GM12878 (cell line): Measurements from ENCODE around the gene CIB2. TPM values are rescaled to one million over a fixed set of nuclear protein-coding genes. Genes with fewer than 3 reads are reported as not detected.

Experiments used
- ATAC-seq: fragments of 200-7000 bp; cut with Tn5 transposase; 3 replicates; pipeline ENCODE4 v1.9.1; 2020; ENCODE audit warnings: mild to moderate bottlenecking, moderate library complexity
- BruUV-seq: library from RNA; stranded (reverse); fragments of 400-500 nt; replicated peaks from 2 replicates; lab custom pipeline; 2021; lab: Mats Ljungman, UMichigan
- CTCF ChIA-PET: fragments of 300-600 bp; sonication (Branson Sonifier 250); formaldehyde crosslinking; extraction: SDS; loops from one replicate; lab custom pipeline; 2021; ENCODE audit warnings: inconsistent platforms; lab: Yijun Ruan, JAX
- POLR2A ChIA-PET: fragments of 350-600 bp; formaldehyde crosslinking; extraction: SDS; loops from one replicate; lab custom pipeline; 2021; ENCODE audit warnings: inconsistent platforms; lab: Charles Lee
- RAD21 ChIA-PET: fragments of 300-600 bp; sonication (Branson Sonifier 250); formaldehyde crosslinking; loops from one replicate; lab custom pipeline; 2023; ENCODE audit warnings: antibody characterized with exemption; ENCODE audit not compliant: unreplicated experiment; lab: Charles Lee
- SMC1A ChIA-PET: fragments of 300-600 bp; sonication (Branson Sonifier 250); formaldehyde crosslinking; loops from one replicate; lab custom pipeline; 2023; ENCODE audit not compliant: unreplicated experiment, uncharacterized antibody; lab: Charles Lee
- DNase-seq: peaks from one replicate; pipeline ENCODE4 v3.0.0-alpha.2; 2011; ENCODE audit warnings: low read depth, low spot score
- FAIRE-seq: peaks from 3 replicates; lab custom pipeline; 2011; peaks lifted over from hg19 to GRCh38; lab: Jason Lieb, UNC
- H2AFZ ChIP-seq: 2 replicates; pipeline ENCODE4 v1.6.0; 2011; ENCODE audit warnings: low read depth, low read length, control low read depth; ENCODE audit not compliant: control insufficient read depth
- H3K27ac ChIP-seq: 2 replicates; pipeline ENCODE4 v1.5.1; 2011; ENCODE audit warnings: control low read depth; ENCODE audit not compliant: control insufficient read depth, insufficient read depth
- H3K27me3 ChIP-seq, 2 experiments: replicated peaks in 1 of 2; 2 replicates each; pipeline versions ENCODE4 v1.6.0 to v1.6.1; 2011; ENCODE audit warnings: low read length in 1 of 2; ENCODE audit not compliant: control insufficient read depth in 2 of 2, insufficient read depth in 2 of 2
- H3K36me3 ChIP-seq, 2 experiments: 2 replicates each; pipeline ENCODE4 v1.5.1; 2011; ENCODE audit warnings: low read length in 1 of 2; ENCODE audit not compliant: control insufficient read depth in 2 of 2, insufficient read depth in 2 of 2
- H3K4me1 ChIP-seq: 2 replicates; pipeline ENCODE4 v1.6.1; 2011; ENCODE audit warnings: mild to moderate bottlenecking, low read length, moderate library complexity, mixed read lengths; ENCODE audit not compliant: control insufficient read depth, insufficient read depth
- H3K4me2 ChIP-seq: 2 replicates; pipeline ENCODE4 v1.6.0; 2011; ENCODE audit warnings: control low read depth; ENCODE audit not compliant: control insufficient read depth, insufficient read depth
- H3K4me3 ChIP-seq: fragments of 200-600 bp; sonication (generic); 2 replicates; pipeline ENCODE4 v1.5.1; 2016
- H3K79me2 ChIP-seq: 2 replicates; pipeline ENCODE4 v1.6.0; 2011; ENCODE audit warnings: low read length; ENCODE audit not compliant: control insufficient read depth, insufficient read depth
- H3K9ac ChIP-seq: 2 replicates; pipeline ENCODE4 v1.8.0; 2011; ENCODE audit warnings: low read length, control low read depth, mixed read lengths; ENCODE audit not compliant: control insufficient read depth, insufficient read depth
- H3K9me3 ChIP-seq: replicated peaks from 3 replicates; pipeline ENCODE4 v1.5.1; 2011; ENCODE audit warnings: mild to moderate bottlenecking, low read length; ENCODE audit not compliant: control insufficient read depth, insufficient read depth
- H4K20me1 ChIP-seq: 2 replicates; pipeline ENCODE4 v1.6.0; 2011; ENCODE audit not compliant: control insufficient read depth, insufficient read depth
- FOXK2 ChIP-seq: fragments of 450-650 bp; IDR thresholded peaks from 2 replicates; pipeline ENCODE4 v1.6.1; 2017; ENCODE audit warnings: mild to moderate bottlenecking, moderate library complexity
- TARDBP ChIP-seq: IDR thresholded peaks from 2 replicates; pipeline ENCODE4 v1.6.1; 2016; ENCODE audit warnings: borderline replicate concordance
- WGBS: methylation state at CpG from one replicate; pipeline ENCODE4 v1.1.6; 2016; ENCODE audit warnings: low lambda C conversion rate; ENCODE audit not compliant: insufficient replicate concordance, insufficient coverage; ENCODE audit errors: missing lambda C conversion rate; 5-methylcytosine and 5-hydroxymethylcytosine counted together
- in situ Hi-C: fragments of 300-500 bp; cut with MboI; formaldehyde crosslinking; loops from 9 replicates; pipeline ENCODE4 v1.14.3; 2018; ENCODE audit warnings: mixed read lengths
- intact Hi-C: fragments of 100-400 bp; cut with micrococcal nuclease; formaldehyde crosslinking; loops from one replicate; pipeline ENCODE4 v1.14.2; 2022; ENCODE audit not compliant: unreplicated experiment
- polyA plus RNA-seq, 11 experiments: library from polyadenylated mRNA; depleted of rRNA in 4 of 11; unstranded in 6 of 11; stranded (reverse) in 5 of 11; fragments of >200 nt; fragmentation: Nextera tagmentation in 4 of 11; fragmentation: Illumina TruSeq in 1 of 11; extraction: Ambion mirVana in 4 of 11; extraction: Trizol in 1 of 11; gene quantifications; 1 replicate in 1 of 11; 2 replicates in 10 of 11; pipeline versions ENCODE4 v1.2.1 to v1.2.3, GENCODE V29; 2011 to 2016; ENCODE audit warnings: inconsistent platforms in 2 of 11, missing spikeins in 2 of 11, low read depth in 1 of 11
- total RNA-seq, 4 experiments: library from RNA; depleted of rRNA in 3 of 4; stranded (reverse); fragments of >200 nt in 3 of 4; fragmentation: Illumina TruSeq in 1 of 4; extraction: Trizol in 1 of 4; gene quantifications; 2 replicates each; pipeline versions ENCODE4 v1.2.1 to v1.2.3, GENCODE V29; 2013 to 2021
- TF ChIP-seq, protein P1 (sequence below): fragments of 450-650 bp; IDR thresholded peaks from 2 replicates; pipeline ENCODE4 v1.6.1; 2016; ENCODE audit warnings: mild to moderate bottlenecking

The CIB2 gene
- total and polyA plus RNA-seq, 10 of the 15 experiments (the other 5 are each of a cell fraction or from before 2014, with no cell fraction given) = 0.56 to 12.1 (median 7.1) TPM

DNA sequence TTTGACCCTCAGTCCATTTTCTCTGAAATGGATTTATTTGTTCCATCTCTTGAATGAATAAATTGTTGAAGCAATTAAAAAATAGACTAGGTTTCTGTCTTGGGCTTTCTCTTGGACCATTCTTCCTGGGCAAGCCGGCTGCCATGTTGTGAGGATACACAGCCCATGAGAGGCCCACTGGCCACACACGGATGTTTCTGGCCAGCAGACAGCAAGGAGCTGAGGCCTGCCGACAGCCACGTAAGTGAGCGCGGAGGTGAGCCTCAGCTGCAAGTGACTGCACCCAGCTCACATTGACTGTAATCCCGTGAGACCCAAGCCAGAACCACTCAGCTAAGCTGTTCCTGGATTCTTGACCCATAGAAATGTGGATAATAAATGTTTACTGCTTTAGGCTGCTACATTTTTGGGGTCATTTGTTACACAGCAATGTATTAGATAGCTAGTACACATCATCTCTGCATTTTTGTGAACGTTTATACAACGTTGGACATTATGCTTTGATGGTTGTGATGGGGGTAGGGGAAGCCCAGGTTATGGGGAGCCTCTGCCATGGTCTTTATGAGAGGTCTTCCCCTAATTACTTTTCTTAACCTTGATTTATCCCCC is 40.7 kb upstream of the CIB2 start:
- peak overlapping the region; percentile 88 for H3K27ac ChIP-seq
- RAD21 ChIA-PET = interaction anchor here (0.9 to 7.0 kb wide), 5 partner anchors 16 to 68 kb away, joined by 4 to 53 read pairs (median 9); partner anchors contain the start of genes CIB2 and IDH3A
- no peaks in the 10 kb centered on the region for H4K20me1 ChIP-seq
- H3K9ac ChIP-seq = peak overlapping the region; percentile 24
- peak overlapping the region; percentile 88 for H3K4me2 ChIP-seq
- no TSS peak for BruUV-seq
- peaks cover 76% of the 10 kb centered on the region for H3K4me1 ChIP-seq
- H3K36me3 ChIP-seq = peaks cover 15 to 21% of the 10 kb centered on the region in 2 experiments; a peak in 3 of 4 replicates
- SMC1A ChIA-PET = interaction anchor here (0.6 to 13.7 kb wide), 8 partner anchors 15 to 60 kb away, joined by 3 to 152 read pairs (median 8); partner anchors contain the start of genes CIB2 and IDH3A
- peaks cover 8% of the 10 kb centered on the region; the same call in 2 of the 3 replicates for H3K9me3 ChIP-seq
- peaks cover 8% of the 10 kb centered on the region for H3K79me2 ChIP-seq
- DNase-seq (no peak), ATAC-seq (no peak), FAIRE-seq (no peak)
- intact Hi-C loops = no loop called here
- no peaks in the 10 kb centered on the region for H3K27me3 ChIP-seq
- in situ Hi-C loops = loop anchor here (25.0 kb wide), 1 partner anchor 815 kb away; no protein-coding TSS in a partner anchor
- POLR2A ChIA-PET = interaction anchor here (1.2 to 8.0 kb wide), 4 partner anchors 11 to 22 kb away, joined by 3 to 75 read pairs (median 13); partner anchors contain the start of gene IDH3A
- no peak overlapping the region for H3K4me3 ChIP-seq
- TF ChIP-seq TARDBP (no peak), FOXK2 (no peak)
- TF ChIP-seq, protein P1, sequence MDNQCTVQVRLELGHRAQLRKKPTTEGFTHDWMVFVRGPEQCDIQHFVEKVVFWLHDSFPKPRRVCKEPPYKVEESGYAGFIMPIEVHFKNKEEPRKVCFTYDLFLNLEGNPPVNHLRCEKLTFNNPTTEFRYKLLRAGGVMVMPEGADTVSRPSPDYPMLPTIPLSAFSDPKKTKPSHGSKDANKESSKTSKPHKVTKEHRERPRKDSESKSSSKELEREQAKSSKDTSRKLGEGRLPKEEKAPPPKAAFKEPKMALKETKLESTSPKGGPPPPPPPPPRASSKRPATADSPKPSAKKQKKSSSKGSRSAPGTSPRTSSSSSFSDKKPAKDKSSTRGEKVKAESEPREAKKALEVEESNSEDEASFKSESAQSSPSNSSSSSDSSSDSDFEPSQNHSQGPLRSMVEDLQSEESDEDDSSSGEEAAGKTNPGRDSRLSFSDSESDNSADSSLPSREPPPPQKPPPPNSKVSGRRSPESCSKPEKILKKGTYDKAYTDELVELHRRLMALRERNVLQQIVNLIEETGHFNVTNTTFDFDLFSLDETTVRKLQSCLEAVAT = peak; percentile 32; the same call in 1 of the 2 replicates
- H2AFZ ChIP-seq = no peak overlapping the region; the same call in 1 of the 2 replicates
- WGBS = 91% methylated on average over 9 of the region's 9 CpGs
- CTCF ChIA-PET = interaction anchor here (1.0 to 10.1 kb wide), 9 partner anchors 12 to 69 kb away, joined by 3 to 108 read pairs (median 4); partner anchors contain the start of genes CIB2 and IDH3A
